ENCODE results near the gene RCBTB1. TPM values are rescaled to one million over a fixed set of nuclear protein-coding genes. Genes with fewer than 3 reads are reported as not detected.

The RCBTB1 gene
- total RNA-seq, 1 experiment from 2014 or later, result 26.1 TPM

GRCh38 chr13:49580980-49581680 lies 4.2 kb downstream of the RCBTB1 start:
- Histone ChIP-seq H3K4ac (ENCODE audit: low read depth, low read length) (no peak overlapping the region), H3K4me1 (ENCODE audit: insufficient read depth, low read length) (no peaks in the 10 kb centered on the region), H2BK15ac (ENCODE audit: low read depth, low read length) (no peak overlapping the region), H3K18ac (ENCODE audit: insufficient read length, low read depth, low read length) (no peak overlapping the region), H2BK20ac (ENCODE audit: low read depth, low read length, poor library complexity, severe bottlenecking) (no peak overlapping the region), H3K9me3 (ENCODE audit: control insufficient read depth, low read depth, low read length) (no peaks in the 10 kb centered on the region), H4K20me1 (ENCODE audit: control insufficient read depth, insufficient read depth, insufficient read length) (no peaks in the 10 kb centered on the region), H2BK120ac (ENCODE audit: low read depth, low read length, poor library complexity, severe bottlenecking) (no peak overlapping the region), H3K23ac (ENCODE audit: insufficient read length, low read depth, low read length) (no peak overlapping the region), H4K8ac (replicated peaks; ENCODE audit: insufficient read length, low read depth, low read length) (no peak overlapping the region), H4K5ac (ENCODE audit: insufficient read length, low read depth, low read length) (no peak overlapping the region), H3K27me3 (ENCODE audit: insufficient read depth, low read length) (no peaks in the 10 kb centered on the region), H3T11ph (ENCODE audit: low read length) (no peak overlapping the region), H3K23me2 (ENCODE audit: insufficient read length, low read depth, low read length, poor library complexity, severe bottlenecking) (peaks cover 5% of the 10 kb centered on the region), H3K4me2 (ENCODE audit: insufficient read depth, insufficient read length, low read length) (no peak overlapping the region), H2BK12ac (ENCODE audit: insufficient read length, low read depth, low read length) (no peak overlapping the region), H2AK5ac (ENCODE audit: insufficient read length, low read length) (no peak overlapping the region), H3K79me1 (ENCODE audit: insufficient read depth, low read depth, low read length, poor library complexity, severe bottlenecking) (no peaks in the 10 kb centered on the region), H2AFZ (ENCODE audit: low read length) (no peak overlapping the region), H2BK5ac (ENCODE audit: insufficient read length, low read length) (no peak overlapping the region), H4K91ac (ENCODE audit: insufficient read length, low read depth, low read length) (no peak overlapping the region), H3K56ac (ENCODE audit: insufficient read length, low read depth, low read length) (no peak overlapping the region), H3K9ac (ENCODE audit: extremely low read depth, insufficient read length, low read length) (no peak overlapping the region), H3K27ac (ENCODE audit: insufficient read length, low read depth, low read length) (no peak overlapping the region), H3K79me2 (ENCODE audit: insufficient read depth, low read length) (no peaks in the 10 kb centered on the region), H3K14ac (ENCODE audit: insufficient read depth, low read length) (no peak overlapping the region)
- Mint-ChIP-seq H3K4me3 (no peak overlapping the region), H3K9me3 (no peaks in the 10 kb centered on the region), H3K4me1 (peaks cover 6 to 8% of the 10 kb centered on the region in 2 experiments), H3K36me3 (ENCODE audit: insufficient read depth in 1 of 3, low read depth in 3 of 3) (peaks cover 6 to 30% (median 19%) of the 10 kb centered on the region in 3 experiments; a peak in 5 of 7 replicates), H3K27ac (0 out of 7 replicates have a peak overlapping the region, but pooled peaks of 1 of the 3 experiments have one; percentile 5), H3K27me3 (ENCODE audit: low read depth) (no peaks in the 10 kb centered on the region)
- TF ChIP-seq CTCF (conservative IDR thresholded peaks at IDR 0.05), result no peak
- DNase-seq, result no peak
- WGBS (ENCODE audit: extremely low coverage, insufficient read length, low lambda C conversion rate), result no CpG with 5 or more reads among the region's 5 CpGs

Data from H9 (cell line).